Measurements from ENCODE around the gene CLCN6. TPM values are rescaled to one million over a fixed set of nuclear protein-coding genes. Genes with fewer than 3 reads are reported as not detected.

The CLCN6 gene
- total RNA-seq, 1 donor from 2014 or later: 29.2 TPM

DNA sequence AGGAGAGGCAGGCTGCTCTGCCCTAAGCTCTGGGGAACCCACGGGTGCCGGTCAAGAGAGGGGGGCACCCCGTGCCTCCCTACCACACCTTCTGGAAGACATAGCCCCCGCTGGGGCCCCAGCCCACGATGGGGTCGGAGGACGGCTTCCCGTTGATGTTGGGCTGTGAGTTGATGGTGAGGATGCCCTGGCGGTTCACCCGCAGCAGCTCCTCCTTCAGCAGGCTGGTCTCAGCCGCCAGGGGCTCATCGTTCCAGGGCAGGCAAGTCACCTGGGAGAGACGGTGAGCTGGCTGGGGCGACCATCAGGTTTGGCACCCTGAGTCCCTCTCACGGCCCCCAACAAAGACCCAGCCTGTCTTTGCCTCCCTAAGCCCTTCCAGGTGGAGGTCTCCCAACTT, 12.2 kb upstream of the CLCN6 start:
- H3K4me1 ChIP-seq: peaks cover 70% of the 10 kb centered on the region
- no peak for DNase-seq
- no peak for ATAC-seq
- intact Hi-C loops (cut with DNase I): no loop called here
- H3K4me3 ChIP-seq: no peak overlapping the region
- H3K36me3 ChIP-seq: peaks cover 82% of the 10 kb centered on the region
- TF ChIP-seq CTCF (IDR thresholded peaks at IDR 0.05): no peak
- H3K27ac ChIP-seq: peak overlapping the region; percentile 18
- H3K27me3 ChIP-seq (ENCODE audit: low read depth): no peaks in the 10 kb centered on the region
- no peaks in the 10 kb centered on the region for H3K9me3 ChIP-seq

- TF ChIP-seq CTCF (IDR thresholded peaks at IDR 0.05): no peak
- intact Hi-C loops (cut with DNase I): no loop called here
- H3K27ac ChIP-seq: peak overlapping the region; percentile 18
- H3K4me1 ChIP-seq: peaks cover 61% of the 10 kb centered on the region
- ATAC-seq: no peak
- no peak for DNase-seq
- H3K9me3 ChIP-seq: no peaks in the 10 kb centered on the region
- H3K4me3 ChIP-seq: no peak overlapping the region
- H3K27me3 ChIP-seq (ENCODE audit: low read depth): no peaks in the 10 kb centered on the region
- H3K36me3 ChIP-seq: peaks cover 83% of the 10 kb centered on the region
Measured at GRCh38 chr1:11794446-11795237, 11.3 kb upstream of the CLCN6 start.

- Histone ChIP-seq H3K9me3 (no peaks in the 10 kb centered on the region), H3K36me3 (peaks cover 83% of the 10 kb centered on the region), H3K27ac (peak overlapping the region; percentile 31), H3K27me3 (ENCODE audit: low read depth) (no peaks in the 10 kb centered on the region), H3K4me1 (peaks cover 54% of the 10 kb centered on the region), H3K4me3 (no peak overlapping the region)
- TF ChIP-seq CTCF (IDR thresholded peaks at IDR 0.05): no peak
- intact Hi-C loops (cut with DNase I): no loop called here
- ATAC-seq (no peak), DNase-seq (no peak)
Measured at GRCh38 chr1:11795238-11795890, 10.6 kb upstream of the CLCN6 start.

- no peak for DNase-seq
- no peak overlapping the region for H3K4me3 ChIP-seq
- no peak for TF ChIP-seq CTCF (IDR thresholded peaks at IDR 0.05)
- peaks cover 90% of the 10 kb centered on the region for H3K36me3 ChIP-seq
- no peak for ATAC-seq
- no peaks in the 10 kb centered on the region for H3K9me3 ChIP-seq
- peak overlapping the region; percentile 67 for H3K27ac ChIP-seq
- H3K27me3 ChIP-seq (ENCODE audit: low read depth): no peaks in the 10 kb centered on the region
- intact Hi-C loops (cut with DNase I): no loop called here
- H3K4me1 ChIP-seq: peaks cover 45% of the 10 kb centered on the region
Measured at GRCh38 chr1:11796036-11796828, 9.8 kb upstream of the CLCN6 start.

DNA sequence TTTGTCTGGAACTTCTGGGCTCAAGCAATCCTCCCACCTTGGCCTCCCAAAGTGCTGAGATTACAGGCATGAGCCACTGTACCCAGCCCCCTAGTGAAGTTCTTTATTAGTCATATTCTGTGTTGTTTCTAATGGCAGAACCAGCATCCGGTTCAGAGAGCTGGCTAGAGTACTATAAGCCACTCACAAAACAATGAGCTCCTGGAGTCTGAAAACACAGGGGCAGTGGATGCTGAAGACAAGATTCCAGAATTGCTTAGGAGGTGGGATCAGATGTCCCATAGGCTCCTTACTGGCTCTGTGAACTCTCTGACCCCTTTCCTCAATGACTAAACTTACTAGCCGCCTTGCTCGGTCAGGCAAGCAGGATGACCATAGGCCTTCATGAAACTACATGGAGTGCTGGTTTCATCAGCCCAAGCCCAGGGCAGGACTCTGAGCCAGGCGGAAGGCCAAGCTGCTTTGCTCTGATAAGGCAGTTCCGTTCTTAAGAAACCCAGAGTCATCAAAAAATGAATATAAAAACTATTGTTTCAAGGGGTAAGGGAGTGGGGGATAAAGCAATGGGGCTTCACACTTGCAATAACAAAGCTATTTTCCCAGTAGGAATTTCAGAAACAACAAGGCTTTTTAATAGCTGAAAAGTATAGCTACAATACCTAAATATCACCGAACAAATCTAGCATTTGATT, 8.3 kb upstream of the CLCN6 start:
- TF ChIP-seq CTCF (IDR thresholded peaks at IDR 0.05): no peak
- H3K36me3 ChIP-seq: peaks cover 84% of the 10 kb centered on the region
- peaks cover 45% of the 10 kb centered on the region for H3K4me1 ChIP-seq
- no peaks in the 10 kb centered on the region for H3K27me3 ChIP-seq (ENCODE audit: low read depth)
- intact Hi-C loops (cut with DNase I): no loop called here
- no peaks in the 10 kb centered on the region for H3K9me3 ChIP-seq
- H3K27ac ChIP-seq: peak overlapping the region; percentile 67
- DNase-seq (no peak), ATAC-seq (peak; percentile 37 to 41)
- no peak overlapping the region for H3K4me3 ChIP-seq

All from lower lobe of right lung (tissue), 2 donors.